H1 (cell line): ENCODE results near the gene DENND1A. TPM values are rescaled to one million over a fixed set of nuclear protein-coding genes. Genes with fewer than 3 reads are reported as not detected.

Experiments used
- CTCF ChIA-PET: fragments of 300-600 bp; sonication (Branson Sonifier 250); formaldehyde crosslinking; loops from one replicate; lab custom pipeline; 2021; ENCODE audit not compliant: partially characterized antibody; lab: Charles Lee
- POLR2A ChIA-PET: fragments of 300-600 bp; sonication (Branson Sonifier 250); formaldehyde crosslinking; loops from one replicate; lab custom pipeline; 2021; ENCODE audit warnings: inconsistent platforms; ENCODE audit not compliant: partially characterized antibody; lab: Charles Lee
- DNase-seq, 2 experiments: peaks; one replicate each; pipeline versions ENCODE4 v3.0.0 to v3.0.0-alpha.2; 2010 to 2022; ENCODE audit warnings: low spot score in 2 of 2, low read depth in 1 of 2, mixed read lengths in 1 of 2
- FAIRE-seq: peaks from 2 replicates; lab custom pipeline; 2011; peaks lifted over from hg19 to GRCh38; lab: Jason Lieb, UNC
- H2AFZ ChIP-seq: 2 replicates; pipeline ENCODE4 v1.8.1; 2012; ENCODE audit warnings: low read length, inconsistent platforms
- H2AK5ac ChIP-seq: 2 replicates; pipeline ENCODE4 v1.6.1; 2013; ENCODE audit warnings: low read depth, low read length
- H2BK120ac ChIP-seq: replicated peaks from 2 replicates; pipeline ENCODE3; 2013; ENCODE audit warnings: low read depth, low read length, inconsistent platforms
- H2BK12ac ChIP-seq: 2 replicates; pipeline ENCODE4 v1.6.1; 2013; ENCODE audit warnings: low read depth, low read length
- H2BK15ac ChIP-seq: 2 replicates; pipeline ENCODE4 v1.6.1; 2013; ENCODE audit warnings: low read length
- H2BK20ac ChIP-seq: 2 replicates; pipeline ENCODE4 v1.6.1; 2013; ENCODE audit warnings: low read length
- H2BK5ac ChIP-seq: 2 replicates; pipeline ENCODE4 v1.6.1; 2013; ENCODE audit warnings: low read depth, low read length
- H3K14ac ChIP-seq: 2 replicates; pipeline ENCODE4 v1.6.1; 2013; ENCODE audit warnings: inconsistent platforms; ENCODE audit not compliant: insufficient read length
- H3K18ac ChIP-seq: 2 replicates; pipeline ENCODE4 v1.6.1; 2013; ENCODE audit warnings: low read length; ENCODE audit errors: extremely low read depth
- H3K23ac ChIP-seq: 2 replicates; pipeline ENCODE4 v1.6.1; 2013; ENCODE audit warnings: inconsistent platforms; ENCODE audit not compliant: insufficient read length
- H3K23me2 ChIP-seq: 2 replicates; pipeline ENCODE4 v1.6.1; 2013; ENCODE audit warnings: low read depth, low read length
- H3K27ac ChIP-seq: 2 replicates; pipeline ENCODE4 v1.6.1; 2011; ENCODE audit warnings: low read depth, low read length, inconsistent platforms
- H3K27me3 ChIP-seq, 4 experiments: replicated peaks in 1 of 4; 1 replicate in 1 of 4; 2 replicates in 3 of 4; pipeline versions ENCODE4 v1.6.1 to v1.8.1; 2011 to 2013; ENCODE audit warnings: low read length in 3 of 4, mild to moderate bottlenecking in 3 of 4, inconsistent platforms in 2 of 4, mixed read lengths in 2 of 4, moderate library complexity in 1 of 4; ENCODE audit not compliant: control insufficient read depth in 3 of 4, insufficient read depth in 3 of 4; ENCODE audit errors: extremely low read depth in 1 of 4
- H3K36me3 ChIP-seq, 4 experiments: 2 replicates each; pipeline versions ENCODE4 v1.6.1 to v1.8.1; 2011 to 2013; ENCODE audit warnings: mild to moderate bottlenecking in 4 of 4, low read length in 3 of 4, moderate library complexity in 2 of 4, control low read depth in 1 of 4, inconsistent platforms in 1 of 4; ENCODE audit not compliant: insufficient read depth in 4 of 4, control insufficient read depth in 2 of 4
- H3K4ac ChIP-seq: replicated peaks from 2 replicates; pipeline ENCODE3; 2013; ENCODE audit warnings: low read length, low read depth, mixed read lengths, inconsistent platforms; ENCODE audit not compliant: insufficient read length
- H3K4me1 ChIP-seq, 4 experiments: replicated peaks in 1 of 4; 1 replicate in 1 of 4; 2 replicates in 3 of 4; pipeline versions ENCODE4 v1.6.1 to v1.8.1; 2011 to 2013; ENCODE audit warnings: low read length in 3 of 4, inconsistent platforms in 2 of 4, mixed read lengths in 1 of 4; ENCODE audit not compliant: insufficient read depth in 4 of 4, control insufficient read depth in 3 of 4
- H3K4me2 ChIP-seq, 2 experiments: 2 replicates each; pipeline versions ENCODE4 v1.6.1 to v1.8.1; 2011 to 2013; ENCODE audit warnings: low read depth in 2 of 2, low read length in 2 of 2, control low read depth in 1 of 2, inconsistent platforms in 1 of 2, mild to moderate bottlenecking in 1 of 2; ENCODE audit not compliant: insufficient read depth in 1 of 2
- H3K4me3 ChIP-seq, 4 experiments: fragments of 200-600, 300-600 bp in 1 of 4; sonication (generic), shearing (Covaris generic), sonication (Bioruptor Twin) in 1 of 4; 2 replicates each; pipeline versions ENCODE4 v1.5.1 to v1.8.1; 2011 to 2016; ENCODE audit warnings: low read length in 4 of 4, low read depth in 3 of 4, control low read depth in 2 of 4, inconsistent platforms in 2 of 4, mild to moderate bottlenecking in 2 of 4, mixed read lengths in 1 of 4, moderate library complexity in 1 of 4; ENCODE audit not compliant: insufficient read depth in 2 of 4; ENCODE audit errors: extremely low read depth in 1 of 4
- H3K56ac ChIP-seq: replicated peaks from 2 replicates; pipeline ENCODE3; 2013; ENCODE audit warnings: low read depth, mild to moderate bottlenecking, mixed read lengths, low read length, inconsistent platforms; ENCODE audit not compliant: insufficient read length
- H3K79me1 ChIP-seq: 2 replicates; pipeline ENCODE4 v1.6.1; 2013; ENCODE audit warnings: low read depth, low read length, control low read depth
- H3K79me2 ChIP-seq, 2 experiments: 2 replicates each; pipeline versions ENCODE4 v1.6.1 to v1.8.1; 2012 to 2013; ENCODE audit warnings: low read length in 2 of 2, mild to moderate bottlenecking in 2 of 2, inconsistent platforms in 1 of 2; ENCODE audit not compliant: insufficient read depth in 2 of 2, control insufficient read depth in 1 of 2
- H3K9ac ChIP-seq, 4 experiments: replicated peaks in 1 of 4; 1 replicate in 1 of 4; 2 replicates in 3 of 4; pipeline versions ENCODE4 v1.6.1 to v1.8.1; 2011 to 2013; ENCODE audit warnings: low read depth in 3 of 4, low read length in 3 of 4, control low read depth in 2 of 4, mild to moderate bottlenecking in 2 of 4, moderate library complexity in 2 of 4, inconsistent platforms in 1 of 4; ENCODE audit errors: extremely low read depth in 1 of 4
- H3K9me3 ChIP-seq, 2 experiments: 2 replicates each; pipeline versions ENCODE4 v1.6.1 to v1.8.1; 2012 to 2013; ENCODE audit warnings: mild to moderate bottlenecking in 2 of 2, moderate library complexity in 2 of 2, control low read depth in 1 of 2, inconsistent platforms in 1 of 2, low read depth in 1 of 2, low read length in 1 of 2, mixed read lengths in 1 of 2; ENCODE audit not compliant: insufficient read depth in 2 of 2
- H4K20me1 ChIP-seq, 2 experiments: replicated peaks in 1 of 2; 2 replicates each; pipeline versions ENCODE3 to v1.8.1; 2011 to 2013; ENCODE audit warnings: inconsistent platforms in 2 of 2, low read length in 2 of 2, mild to moderate bottlenecking in 1 of 2; ENCODE audit not compliant: insufficient read depth in 2 of 2, control insufficient read depth in 1 of 2
- H4K5ac ChIP-seq: 2 replicates; pipeline ENCODE4 v1.6.1; 2013; ENCODE audit warnings: low read length, low read depth, mixed read lengths, inconsistent platforms; ENCODE audit not compliant: insufficient read length
- H4K8ac ChIP-seq: 2 replicates; pipeline ENCODE4 v1.8.0; 2013; ENCODE audit warnings: mild to moderate bottlenecking, moderate library complexity, low read length, inconsistent platforms; ENCODE audit not compliant: insufficient read depth; ENCODE audit errors: extremely low read depth
- H4K91ac ChIP-seq: replicated peaks from 2 replicates; pipeline ENCODE3; 2013; ENCODE audit warnings: low read length, mixed read lengths, inconsistent platforms; ENCODE audit not compliant: insufficient read length
- PHF8 ChIP-seq: fragments of 200-600 bp; sonication (generic); conservative IDR thresholded peaks from 2 replicates; pipeline ENCODE4 v1.7.1; 2012; ENCODE audit warnings: low read depth, mild to moderate bottlenecking, inconsistent platforms, low read length, moderate library complexity
- TBP ChIP-seq: IDR thresholded peaks from 2 replicates; pipeline ENCODE4 v1.6.1; 2011; ENCODE audit warnings: low read depth, low read length, improper control_type of control experiment
- WGBS, 2 experiments: shearing (Covaris generic) in 1 of 2; methylation state at CpG; one replicate each; pipeline versions ENCODE4 v1.1.6 to v1.1.7; 2013 to 2015; ENCODE audit warnings: low lambda C conversion rate in 2 of 2, mixed read lengths in 2 of 2, inconsistent platforms in 1 of 2, low coverage in 1 of 2, missing lambda C conversion rate in 1 of 2; ENCODE audit not compliant: insufficient replicate concordance in 2 of 2, insufficient coverage in 1 of 2, insufficient read length in 1 of 2; ENCODE audit errors: extremely low coverage in 1 of 2, missing lambda C conversion rate in 1 of 2; 5-methylcytosine and 5-hydroxymethylcytosine counted together
- long read RNA-seq, 2 experiments: library from RNA in 1 of 2; library from capped mRNA in 1 of 2; stranded (forward); transcript quantifications; one replicate each; pipeline ENCODE4 v2.0.0, GENCODE V29; 2021; ENCODE audit warnings: inconsistent platforms in 1 of 2
- polyA minus RNA-seq, 3 experiments: library from RNA; depleted of rRNA, polyadenylated mRNA; stranded (reverse); fragments of >200 nt; gene quantifications; 1 replicate in 2 of 3; 2 replicates in 1 of 3; pipeline ENCODE4 v1.2.3, GENCODE V29; 2011
- polyA plus RNA-seq, 7 experiments: library from polyadenylated mRNA; depleted of rRNA in 3 of 7; stranded (reverse) in 5 of 7; unstranded in 2 of 7; fragments of >200 nt in 5 of 7; fragments of 200-250 nt in 2 of 7; gene quantifications; 1 replicate in 5 of 7; 2 replicates in 1 of 7; 4 replicates in 1 of 7; pipeline versions ENCODE4 v1.2.1 to v1.2.3, GENCODE V29; 2011 to 2013; ENCODE audit warnings: missing spikeins in 2 of 7, mixed read lengths in 2 of 7
- total RNA-seq: library from RNA; stranded (reverse); fragmentation: NEBNext Ultra II Directional; extraction: Animal tissue kit (Norgen Biotek cat#: 25700); gene quantifications from 2 replicates; pipeline ENCODE4 v1.2.1, GENCODE V29; 2021

Gene DENND1A, protein sequence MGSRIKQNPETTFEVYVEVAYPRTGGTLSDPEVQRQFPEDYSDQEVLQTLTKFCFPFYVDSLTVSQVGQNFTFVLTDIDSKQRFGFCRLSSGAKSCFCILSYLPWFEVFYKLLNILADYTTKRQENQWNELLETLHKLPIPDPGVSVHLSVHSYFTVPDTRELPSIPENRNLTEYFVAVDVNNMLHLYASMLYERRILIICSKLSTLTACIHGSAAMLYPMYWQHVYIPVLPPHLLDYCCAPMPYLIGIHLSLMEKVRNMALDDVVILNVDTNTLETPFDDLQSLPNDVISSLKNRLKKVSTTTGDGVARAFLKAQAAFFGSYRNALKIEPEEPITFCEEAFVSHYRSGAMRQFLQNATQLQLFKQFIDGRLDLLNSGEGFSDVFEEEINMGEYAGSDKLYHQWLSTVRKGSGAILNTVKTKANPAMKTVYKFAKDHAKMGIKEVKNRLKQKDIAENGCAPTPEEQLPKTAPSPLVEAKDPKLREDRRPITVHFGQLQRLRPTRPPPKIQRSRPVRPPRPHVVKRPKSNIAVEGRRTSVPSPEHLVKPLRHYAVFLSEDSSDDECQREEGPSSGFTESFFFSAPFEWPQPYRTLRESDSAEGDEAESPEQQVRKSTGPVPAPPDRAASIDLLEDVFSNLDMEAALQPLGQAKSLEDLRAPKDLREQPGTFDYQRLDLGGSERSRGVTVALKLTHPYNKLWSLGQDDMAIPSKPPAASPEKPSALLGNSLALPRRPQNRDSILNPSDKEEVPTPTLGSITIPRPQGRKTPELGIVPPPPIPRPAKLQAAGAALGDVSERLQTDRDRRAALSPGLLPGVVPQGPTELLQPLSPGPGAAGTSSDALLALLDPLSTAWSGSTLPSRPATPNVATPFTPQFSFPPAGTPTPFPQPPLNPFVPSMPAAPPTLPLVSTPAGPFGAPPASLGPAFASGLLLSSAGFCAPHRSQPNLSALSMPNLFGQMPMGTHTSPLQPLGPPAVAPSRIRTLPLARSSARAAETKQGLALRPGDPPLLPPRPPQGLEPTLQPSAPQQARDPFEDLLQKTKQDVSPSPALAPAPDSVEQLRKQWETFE
- total RNA-seq: 26.2 and 26.4 TPM in 2 replicates
- polyA plus RNA-seq (2011; rRNA removed): 24.1 and 33.9 TPM in 2 replicates
- 18.7 TPM for polyA plus RNA-seq (2011; cell fraction: cytosol; rRNA removed)
- polyA plus RNA-seq (2011; cell fraction: nucleus; rRNA removed): 61.5 TPM
- 21.8 to 25.4 TPM (median 24.1 TPM) in 4 replicates for polyA plus RNA-seq (2012, experiment 1 of 2)
- 18.2 TPM for polyA plus RNA-seq (2012, experiment 2 of 2)
- polyA plus RNA-seq (2013, experiment 1 of 2): 16.0 TPM
- polyA plus RNA-seq (2013, experiment 2 of 2): 16.8 TPM
- 74.1 and 91.8 TPM in 2 replicates for polyA minus RNA-seq (2011; rRNA and poly(A)+ RNA removed)
- 30.5 TPM for polyA minus RNA-seq (2011; cell fraction: cytosol; rRNA and poly(A)+ RNA removed)
- 81.2 TPM for polyA minus RNA-seq (2011; cell fraction: nucleus; rRNA and poly(A)+ RNA removed)
- long read RNA-seq, experiment 1, partial matches to known transcripts: 4 of 20 reads
- long read RNA-seq, experiment 1, other reads (novel, unspliced or antisense): 16 of 20 reads
- long read RNA-seq, experiment 2, partial matches to known transcripts: 0 of 1 reads
- long read RNA-seq, experiment 2, other reads (novel, unspliced or antisense): 1 of 1 reads

DNA sequence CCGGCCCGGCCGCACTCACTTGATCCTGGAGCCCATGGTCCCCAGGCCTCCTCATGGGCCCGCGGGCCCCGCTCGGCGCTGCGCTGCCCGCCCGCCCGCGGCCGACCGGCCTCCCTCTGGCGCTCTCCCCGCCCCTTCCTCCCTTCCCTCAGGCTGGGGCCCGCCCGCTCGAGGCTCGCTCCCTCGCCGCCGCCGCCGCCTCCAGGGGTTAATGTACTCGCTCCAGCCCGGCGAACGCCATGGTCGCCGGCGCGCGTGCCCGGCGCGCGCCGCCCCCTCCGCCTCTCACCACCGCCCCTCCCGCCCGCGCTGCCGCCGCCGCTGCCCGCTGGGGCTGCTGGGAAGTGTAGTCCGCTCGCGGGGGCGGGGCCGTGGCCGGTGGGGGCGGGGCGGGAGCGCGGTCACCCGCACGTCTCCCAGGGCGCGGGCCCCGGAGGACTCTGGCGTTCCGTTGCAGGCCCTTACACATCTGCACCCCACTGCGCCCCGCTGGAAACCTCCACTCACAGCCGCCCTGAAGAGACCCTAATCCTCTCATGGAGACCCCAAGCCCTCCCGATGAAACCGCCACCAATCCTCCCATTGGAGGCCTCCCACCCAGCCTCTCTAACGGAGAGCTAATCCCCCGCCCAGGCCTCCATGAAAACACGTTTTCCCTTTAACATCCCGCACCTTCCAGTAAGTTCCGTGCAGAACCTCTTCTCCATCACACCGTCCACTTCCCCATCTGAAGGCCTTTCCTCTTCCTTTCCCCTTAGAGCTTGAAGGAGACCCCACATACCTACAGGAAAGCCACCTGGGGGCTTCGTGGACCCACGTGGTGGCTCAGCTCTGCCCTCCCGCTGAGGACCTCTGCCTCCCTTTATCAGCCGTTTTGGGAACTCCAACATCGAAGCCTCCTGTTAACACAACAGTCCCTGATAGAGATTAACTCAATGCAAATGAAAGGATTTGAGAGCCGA, at the start of gene DENND1A:
Gene DENND1A (minus strand): TSS at position 257 of the 962 bp plus-strand sequence. CDS start 221 bp downstream, at position 36.
- Histone ChIP-seq H3K79me1 (peaks cover 4% of the 10 kb centered on the region; the same call in 1 of the 2 replicates), H2BK12ac (no peak within 1 kb of the TSS), H3K27me3 (no peaks in the 10 kb centered on the region), H3K9ac (peak within 1 kb of the TSS in 3 of 4 experiments; percentile 25 to 83 (median 45)), H3K27ac (no peak within 1 kb of the TSS), H2AK5ac (no peak within 1 kb of the TSS), H2BK5ac (0 out of 2 replicates have a peak within 1 kb of the TSS, but pooled peaks have one; percentile 7), H3K9me3 (no peaks in the 10 kb centered on the region), H3K56ac (peak within 1 kb of the TSS; percentile 37), H3K18ac (peak within 1 kb of the TSS; percentile 61; the same call in 1 of the 2 replicates), H2BK15ac (peak within 1 kb of the TSS; percentile 77), H3K4ac (no peak within 1 kb of the TSS), H3K4me3 (peak within 1 kb of the TSS; percentile 69 to 91 (median 74)), H4K20me1 (peaks cover 3 to 5% of the 10 kb centered on the region in 2 experiments), H3K79me2 (peaks cover 2 to 35% of the 10 kb centered on the region in 2 experiments; a peak in 2 of 4 replicates), H4K8ac (peak within 1 kb of the TSS; percentile 69), H2AFZ (peak within 1 kb of the TSS; percentile 94), H3K14ac (no peak within 1 kb of the TSS), H2BK120ac (no peak within 1 kb of the TSS), H4K5ac (peak within 1 kb of the TSS; percentile 33), H3K23me2 (peaks cover 8% of the 10 kb centered on the region; the same call in 1 of the 2 replicates), H2BK20ac (no peak within 1 kb of the TSS), H3K36me3 (no peaks in the 10 kb centered on the region), H4K91ac (peak within 1 kb of the TSS; percentile 56), H3K4me1 (peaks cover 16 to 29% (median 25%) of the 10 kb centered on the region in 4 experiments), H3K23ac (no peak within 1 kb of the TSS), H3K4me2 (peak within 1 kb of the TSS; percentile 76 to 96)
- FAIRE-seq: no peak
- DNase-seq: peak in 1 of 2 experiments; percentile 93
- WGBS, 2 experiments: 11% methylated on average over 34 of the region's 83 CpGs; no CpG with 5 or more reads in 1 of the 2 experiments
- ChIA-PET POLR2A (interaction anchor here (0.7 to 1.5 kb wide), 3 partner anchors 11 to 35 kb away, joined by 3 to 5 read pairs (median 3); no protein-coding TSS in a partner anchor), CTCF (interaction anchor here (0.8 to 1.0 kb wide), 2 partner anchors 10 to 145 kb away, joined by 3 to 4 read pairs; no protein-coding TSS in a partner anchor)
- peak; percentile 74 for TF ChIP-seq PHF8
- peak; percentile 29; the same call in 1 of the 2 replicates for TF ChIP-seq TBP
